HG03108 (cell line): ENCODE measurements around the gene PHLDB2.

Experiments used
- ATAC-seq: cut with Tn5 transposase; IDR thresholded peaks from one replicate; pipeline ENCODE4 v1.9.1; 2021; ENCODE audit warnings: moderate library complexity; ENCODE audit not compliant: unreplicated experiment

Gene PHLDB2

DNA sequence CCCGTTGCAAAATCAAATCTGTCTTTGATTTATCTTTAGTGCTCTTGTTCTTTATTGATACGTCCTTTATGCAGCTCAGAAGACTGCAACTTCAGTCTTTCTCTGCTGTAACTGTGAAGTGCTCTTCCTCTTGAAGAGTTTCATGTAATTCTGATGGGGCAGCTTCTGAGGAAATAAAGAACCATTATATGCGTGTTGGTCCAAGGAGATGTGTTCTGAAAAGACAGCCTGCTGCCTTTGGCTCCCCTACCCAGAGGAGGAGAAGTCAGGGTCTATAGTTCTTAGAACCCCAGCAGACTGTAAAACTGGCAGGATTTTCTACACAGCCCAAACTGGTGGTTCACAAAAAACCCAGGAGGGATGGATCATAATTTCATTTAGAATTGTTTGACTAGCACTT, 97.4 kb downstream of the PHLDB2 start:
- no peak for ATAC-seq

DNA sequence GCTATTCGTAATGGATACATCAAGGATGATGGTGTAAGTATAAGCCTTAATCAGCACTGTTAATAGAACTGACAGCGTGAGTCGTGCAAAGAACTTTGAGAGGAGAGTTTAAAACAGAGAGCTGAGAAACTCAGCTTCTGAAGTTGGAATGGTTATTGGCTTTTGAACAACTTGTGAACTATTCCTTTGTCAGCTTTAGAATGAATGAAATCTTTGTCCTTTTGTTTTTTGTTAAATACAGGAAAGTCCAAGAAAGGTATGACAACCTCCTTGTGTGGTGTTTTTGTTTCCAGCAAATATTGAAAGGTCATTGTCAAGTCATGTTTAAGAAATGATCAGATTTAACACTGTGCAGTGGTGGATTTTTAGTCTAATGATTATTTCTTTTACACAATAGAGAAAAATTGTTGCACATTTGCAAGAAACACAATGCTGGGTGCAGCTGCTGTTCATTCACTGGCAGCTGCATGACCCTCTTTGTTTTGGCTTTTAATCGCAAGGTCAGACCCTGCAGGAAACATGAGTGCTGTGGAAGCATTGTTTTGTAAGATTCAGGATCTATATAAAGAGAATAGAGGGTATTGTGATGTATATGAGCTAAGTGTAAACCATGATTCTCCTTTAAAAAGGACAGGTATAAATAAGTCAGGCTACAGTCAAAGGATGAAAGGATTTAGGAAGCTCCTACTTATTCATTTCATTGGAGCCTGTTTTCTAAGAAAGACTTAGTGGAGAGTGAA, 98.1 kb downstream of the PHLDB2 start:
- ATAC-seq, result no peak

DNA sequence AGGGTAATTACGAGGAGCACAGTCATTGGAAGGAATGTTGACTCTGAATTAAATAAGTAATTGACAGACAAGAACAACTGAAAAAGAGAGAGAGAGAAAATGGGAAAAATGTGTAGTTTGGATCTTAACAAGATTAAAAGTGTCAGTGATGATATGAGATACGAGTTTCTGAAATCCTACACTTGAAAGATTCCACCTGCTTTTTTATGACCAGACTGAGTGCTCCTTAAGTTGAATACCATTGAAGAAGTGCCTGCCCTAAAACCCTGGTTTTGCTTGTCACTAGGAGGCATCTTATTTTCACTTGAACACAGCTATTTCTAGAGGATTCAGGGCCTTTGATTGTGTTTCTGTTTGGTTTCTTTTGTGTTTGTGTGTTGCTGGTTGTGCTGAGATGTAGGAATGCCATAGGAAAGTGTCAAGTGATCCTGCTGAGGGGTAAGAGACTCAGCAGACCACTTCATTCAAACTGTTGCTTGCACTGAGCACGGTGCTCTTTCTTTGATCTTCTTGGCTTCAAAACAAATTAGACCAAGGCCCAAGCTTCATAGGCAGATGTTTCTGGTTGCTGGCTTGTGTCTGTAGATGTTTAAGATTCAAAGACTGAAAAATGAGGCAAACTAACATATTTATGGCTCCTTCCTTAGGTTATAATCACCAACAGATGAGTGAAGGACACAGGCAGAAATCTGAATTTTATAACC, 102.5 kb downstream of the PHLDB2 start:
- no peak for ATAC-seq

DNA sequence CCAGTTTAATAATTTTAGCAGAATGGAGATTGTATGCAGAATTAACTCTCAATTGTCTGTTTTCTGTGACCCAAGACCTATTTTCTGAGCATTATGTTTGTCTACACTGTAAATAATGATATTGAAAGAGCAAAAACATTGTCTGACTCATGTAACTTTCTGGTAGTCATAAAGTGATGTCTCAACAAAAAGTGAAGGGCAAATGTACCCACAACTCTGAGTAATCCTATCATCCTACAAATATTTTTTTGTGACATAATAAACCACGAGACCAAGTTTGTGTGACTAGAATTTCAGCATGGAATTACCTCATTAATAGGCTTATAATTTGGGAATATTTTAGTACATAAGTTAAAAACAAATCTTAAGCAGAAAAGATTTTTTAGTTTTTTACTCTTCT, 104.4 kb downstream of the PHLDB2 start:
- no peak for ATAC-seq

DNA sequence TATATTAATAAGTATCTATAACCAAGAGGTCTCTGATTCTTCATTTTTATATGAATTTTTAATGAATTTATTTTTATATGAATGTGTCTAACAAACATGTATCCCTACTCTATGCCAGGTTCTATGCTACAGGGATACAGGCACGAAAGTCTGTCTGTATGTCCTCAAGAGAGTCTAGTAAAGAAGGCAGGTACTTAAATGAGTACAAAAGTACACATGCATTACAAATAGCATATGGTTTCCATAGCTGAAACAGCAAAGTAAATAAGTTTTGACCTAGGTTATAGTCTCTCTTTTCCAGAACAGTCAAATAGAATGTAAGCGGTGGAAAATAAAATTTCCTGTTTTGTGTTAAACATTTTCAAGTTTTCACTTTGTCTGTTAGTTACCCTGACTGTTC, 106.4 kb downstream of the PHLDB2 start:
- ATAC-seq, result no peak

DNA sequence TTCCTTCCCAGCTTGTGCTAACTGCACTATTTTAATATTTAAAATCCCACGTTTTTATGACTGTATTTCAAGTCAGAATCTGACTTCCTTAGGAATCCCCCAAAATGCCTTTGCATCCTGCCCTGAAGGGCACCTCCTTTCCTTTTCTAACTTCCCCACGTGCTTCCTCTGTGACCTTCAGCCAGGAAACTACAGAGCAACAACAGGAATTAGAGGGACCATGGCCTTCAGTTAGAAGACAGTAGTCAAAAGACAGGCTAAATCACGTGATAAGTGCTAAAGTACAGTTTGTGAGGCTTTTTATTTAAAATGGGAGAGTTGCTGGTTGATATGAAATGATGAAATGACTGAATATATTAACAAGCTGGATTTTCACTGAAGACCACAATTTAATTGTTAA, 108.0 kb downstream of the PHLDB2 start:
- no peak for ATAC-seq

DNA sequence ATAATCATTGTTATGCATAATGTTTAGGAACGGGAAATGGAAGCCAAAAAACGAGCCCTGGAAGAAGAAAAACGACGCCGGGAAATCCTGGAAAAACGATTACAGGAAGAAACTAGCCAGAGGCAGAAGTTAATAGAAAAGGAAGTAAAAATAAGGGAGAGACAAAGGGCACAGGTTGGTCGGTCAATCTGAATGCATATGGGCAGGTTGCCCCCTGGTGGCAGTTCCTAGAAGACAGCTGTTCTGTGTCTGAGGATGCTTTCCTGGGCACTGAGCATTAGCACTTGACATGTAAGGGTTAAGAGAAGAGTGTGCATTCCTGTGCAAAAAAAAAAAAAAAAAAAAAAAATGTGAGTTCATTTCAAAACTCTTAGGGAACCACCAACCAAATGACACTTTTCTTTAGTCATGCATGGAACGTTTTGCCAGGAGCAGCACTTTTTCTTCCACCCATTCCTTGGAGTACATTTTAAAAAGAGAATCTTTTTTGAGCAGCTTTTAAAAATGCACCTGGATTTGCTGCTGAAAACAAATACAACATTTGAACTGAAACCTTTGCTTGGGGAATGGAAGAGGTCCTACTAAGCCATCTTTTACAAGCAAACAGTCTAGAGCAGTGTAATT, 108.7 kb downstream of the PHLDB2 start:
- ATAC-seq, result peak; percentile 81

DNA sequence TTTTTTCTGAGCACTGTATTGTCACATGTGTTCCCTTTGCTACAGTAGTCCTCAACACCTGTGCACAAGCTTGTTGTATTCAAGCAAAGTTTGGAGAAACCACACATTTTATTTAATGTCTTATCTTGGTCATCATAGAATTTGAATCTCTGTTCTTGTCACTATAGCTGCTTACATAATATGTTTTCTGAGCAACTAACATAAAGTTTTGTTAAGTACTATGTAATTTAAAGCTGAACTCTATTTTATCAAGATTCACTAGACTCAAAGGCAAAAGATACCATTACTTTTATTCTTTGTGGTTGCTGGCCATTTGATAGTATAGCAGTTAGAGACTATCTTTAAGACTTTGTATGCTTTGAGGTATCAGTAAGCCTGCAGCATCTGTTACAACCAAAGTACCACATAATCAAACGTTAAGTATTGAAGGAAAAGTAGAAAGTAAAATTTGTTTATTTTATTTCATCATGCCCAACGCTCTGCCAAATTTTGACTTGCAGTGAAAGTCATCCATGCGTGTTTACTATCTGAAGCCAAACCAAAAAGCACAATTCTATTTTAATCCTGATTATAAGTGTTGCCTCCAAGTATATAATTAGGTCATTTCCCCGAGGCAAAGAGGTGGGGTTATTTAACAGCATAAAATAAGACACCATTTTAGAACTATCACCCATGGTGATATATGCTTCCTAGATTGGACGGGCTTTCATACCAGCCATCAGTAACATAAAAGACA, 109.4 kb downstream of the PHLDB2 start:
- ATAC-seq, result no peak

DNA sequence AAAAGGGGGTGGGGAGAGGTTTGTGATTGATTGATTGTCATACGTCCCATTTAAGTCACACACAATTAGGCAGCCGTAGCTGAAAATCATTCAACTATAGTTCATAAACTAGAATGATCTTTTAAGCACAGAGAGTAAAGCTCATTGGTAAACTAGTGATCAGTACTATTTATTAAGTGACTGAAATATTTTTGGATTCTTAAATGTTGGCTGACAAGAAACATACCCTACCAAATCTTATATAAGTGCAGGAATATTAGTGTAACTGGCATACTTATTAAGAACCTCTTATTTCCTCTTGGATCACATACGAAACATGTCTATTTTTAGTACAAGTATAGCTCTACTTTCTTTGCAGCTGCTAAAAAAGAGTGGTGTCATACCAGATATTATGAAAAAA, 111.3 kb downstream of the PHLDB2 start:
- ATAC-seq, result no peak

DNA sequence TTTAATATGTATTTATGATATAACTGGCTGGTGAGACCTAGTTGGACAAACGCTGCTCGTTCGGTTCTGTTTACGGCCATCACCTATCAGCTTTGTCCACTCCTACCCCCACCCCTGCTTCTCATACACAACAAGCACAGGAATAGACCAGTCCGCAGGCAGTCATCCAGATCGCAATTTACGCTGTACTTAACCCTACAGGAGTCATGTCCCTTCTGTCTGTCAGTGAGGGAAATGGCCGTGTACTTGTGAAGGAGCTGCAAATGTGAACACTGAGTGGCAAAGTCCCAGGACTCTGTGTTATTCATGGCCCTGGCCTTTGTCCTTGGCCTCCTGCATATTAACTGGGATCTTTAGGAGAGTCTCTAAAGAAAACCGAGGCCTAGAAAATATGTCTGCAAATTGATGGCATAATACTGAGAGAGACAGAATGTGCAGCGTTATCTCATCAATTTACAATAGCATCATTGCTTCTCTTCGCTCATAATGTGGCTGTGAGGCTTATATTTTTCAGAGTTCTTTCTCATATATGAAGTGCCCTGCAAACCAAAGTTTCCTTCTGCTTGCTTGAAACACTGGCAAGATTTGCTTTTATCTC, 112.6 kb downstream of the PHLDB2 start:
- ATAC-seq, result no peak

DNA sequence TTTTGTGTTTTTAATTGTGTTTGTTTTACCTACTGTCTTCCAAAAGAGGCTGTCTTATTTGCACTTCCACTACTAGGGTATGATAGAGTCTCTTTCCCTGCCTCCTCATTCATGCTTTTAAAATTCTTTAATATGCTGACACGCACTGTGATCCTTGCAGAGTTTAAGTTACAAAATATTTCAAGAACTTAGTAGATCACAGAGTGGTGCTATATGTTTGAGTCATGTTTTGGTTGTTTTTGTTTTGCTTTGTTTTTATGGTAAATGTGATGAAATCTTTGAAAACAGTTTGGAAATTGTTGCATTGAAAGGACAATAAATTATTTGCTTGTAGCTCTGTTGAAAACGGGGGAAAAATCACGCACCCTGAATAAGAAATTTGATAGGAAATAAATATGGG, 113.8 kb downstream of the PHLDB2 start:
- no peak for ATAC-seq

DNA sequence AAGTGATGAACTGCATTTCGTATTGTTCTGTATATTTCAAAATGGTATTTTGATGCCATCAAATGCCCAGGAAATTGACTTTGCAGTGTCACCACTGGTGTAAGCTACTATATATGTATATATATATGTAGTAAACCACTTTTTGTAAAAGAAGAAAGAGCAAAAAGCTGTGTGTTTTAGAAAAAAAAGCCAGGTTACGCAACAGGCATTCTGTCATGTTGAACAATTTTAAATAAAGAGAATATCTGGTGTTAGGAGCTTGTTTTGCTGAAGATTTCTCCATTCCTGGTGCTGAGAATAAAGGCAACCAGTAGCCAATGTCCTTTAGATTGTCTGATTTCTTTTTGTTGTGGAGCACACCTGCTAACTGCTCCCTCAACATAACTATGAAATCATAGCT, 116.1 kb downstream of the PHLDB2 start:
- no peak for ATAC-seq

DNA sequence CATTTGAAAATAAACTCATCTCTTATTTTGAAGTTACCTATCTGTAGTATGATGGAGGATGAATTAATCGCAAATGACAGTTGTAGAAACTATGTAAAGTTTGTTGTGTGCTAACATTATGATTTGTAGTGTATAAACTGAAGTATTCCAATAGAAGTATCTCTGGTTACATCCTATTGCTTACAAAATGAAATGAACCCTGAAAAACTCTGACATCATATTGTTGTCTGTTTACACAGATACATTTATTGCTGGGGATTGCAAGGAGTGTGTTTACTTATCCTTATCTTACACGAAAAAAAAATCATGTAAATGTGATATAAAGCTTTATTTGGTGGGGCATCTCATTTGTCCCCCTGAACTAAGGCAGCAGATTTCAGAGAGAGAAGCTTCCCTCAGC, 117.2 kb downstream of the PHLDB2 start:
- no peak for ATAC-seq

DNA sequence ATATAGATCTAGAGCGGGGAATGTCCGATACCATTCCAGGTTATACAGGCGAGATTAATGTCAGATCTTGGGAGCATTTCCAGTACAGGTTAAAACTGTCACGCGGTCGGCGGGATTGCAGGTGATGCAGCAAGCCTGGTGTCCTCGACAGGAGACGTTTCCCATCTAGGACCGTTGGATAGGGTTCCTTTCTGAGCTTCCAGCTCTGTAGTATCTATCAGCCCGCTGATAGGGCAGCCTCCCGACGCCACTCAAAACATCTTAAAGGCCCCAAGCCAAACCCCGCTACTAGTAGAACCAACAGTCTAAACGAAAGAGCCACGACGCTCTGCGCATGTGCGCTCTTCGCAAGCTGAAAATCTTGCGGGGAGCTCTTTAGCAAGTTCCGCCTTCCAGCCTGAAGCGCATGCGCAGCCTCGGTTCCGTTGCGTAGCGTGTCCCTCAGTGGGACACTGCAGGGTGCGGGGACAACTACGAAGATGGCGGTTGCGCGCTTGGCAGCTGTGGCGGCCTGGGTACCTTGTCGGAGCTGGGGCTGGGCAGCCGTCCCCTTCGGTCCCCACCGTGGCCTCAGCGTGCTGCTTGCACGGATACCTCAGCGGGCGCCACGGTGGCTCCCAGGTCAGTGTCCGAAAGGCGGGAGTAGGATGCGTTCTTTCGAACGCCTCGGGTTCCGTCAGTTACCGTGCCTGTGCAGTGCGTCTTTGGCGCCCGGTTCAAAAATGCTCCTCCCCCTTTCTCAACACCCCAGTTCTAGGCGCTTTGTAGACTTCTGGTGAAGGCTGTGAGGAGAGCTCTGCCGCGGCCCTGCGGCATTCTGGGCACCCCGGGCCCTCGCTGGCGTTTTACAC, 119.7 kb downstream of the PHLDB2 start, which contains the start of gene ABHD10:
Gene ABHD10 (plus strand): TSS at position 444 of the 851 bp plus-strand sequence. CDS start 36 bp downstream, at position 480.
- peak; percentile 94 for ATAC-seq

DNA sequence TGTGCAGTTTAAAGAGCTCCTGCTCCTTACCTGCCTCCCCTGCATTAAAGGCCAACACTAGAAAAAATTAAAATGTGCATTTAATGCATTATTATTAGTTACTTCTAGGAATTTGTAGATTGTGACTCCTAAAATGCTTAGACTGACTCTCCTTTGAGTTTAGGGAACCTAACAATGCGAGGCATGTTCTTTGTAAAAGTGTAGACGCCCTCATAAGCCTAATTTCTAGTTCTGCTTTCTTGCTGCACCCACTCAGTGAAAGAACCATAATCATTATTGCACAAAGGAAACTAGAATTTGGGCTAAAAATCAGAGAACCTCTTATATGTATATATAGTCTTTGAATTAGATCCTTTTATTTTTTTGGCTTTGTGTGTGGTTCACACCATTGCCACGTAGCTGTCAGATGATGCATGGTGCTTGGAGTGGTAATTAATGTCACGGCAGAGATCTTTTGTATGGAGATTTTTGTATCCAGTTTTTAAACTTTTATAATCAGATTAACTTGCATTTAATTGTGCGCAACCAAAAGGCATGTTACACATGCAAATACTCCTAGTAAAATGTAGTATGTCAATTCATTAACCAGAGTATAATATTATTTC, 120.5 kb downstream of the PHLDB2 start:
- ATAC-seq, result peak; percentile 30

DNA sequence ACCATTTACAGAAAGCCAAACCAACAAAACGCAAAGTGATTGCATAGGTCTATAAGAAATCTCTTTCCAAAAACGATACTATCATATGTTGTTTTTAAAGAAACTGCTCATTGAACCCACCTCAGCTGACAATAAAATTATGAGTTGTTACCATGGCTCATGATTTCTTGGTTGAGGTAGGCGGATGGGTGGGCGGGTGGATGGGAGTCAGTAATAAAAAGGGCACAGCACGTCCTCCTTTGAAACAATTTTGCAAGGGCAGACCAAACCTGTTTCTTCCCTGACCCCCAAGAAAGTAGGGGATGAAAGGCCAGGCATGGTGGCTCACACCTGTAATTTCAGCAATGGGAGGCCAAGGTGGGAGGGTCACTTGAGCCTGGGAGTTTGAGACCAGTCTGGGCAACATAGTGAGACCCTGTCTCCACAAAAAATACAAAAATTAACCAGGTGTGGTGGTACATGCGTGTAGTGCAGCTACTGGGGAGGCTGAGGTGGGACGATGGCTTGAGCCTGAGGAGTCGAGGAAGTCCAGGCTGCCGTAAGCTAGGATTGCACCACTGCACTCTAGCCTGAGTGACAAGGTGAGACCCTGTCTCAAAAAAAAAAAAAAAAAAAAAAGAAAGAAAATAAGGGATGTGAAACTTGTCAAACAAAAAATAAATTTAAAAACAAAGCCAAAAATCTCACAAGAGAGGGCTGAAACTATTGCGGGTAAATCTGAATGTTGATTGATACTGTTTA, 121.8 kb downstream of the PHLDB2 start:
- no peak for ATAC-seq

DNA sequence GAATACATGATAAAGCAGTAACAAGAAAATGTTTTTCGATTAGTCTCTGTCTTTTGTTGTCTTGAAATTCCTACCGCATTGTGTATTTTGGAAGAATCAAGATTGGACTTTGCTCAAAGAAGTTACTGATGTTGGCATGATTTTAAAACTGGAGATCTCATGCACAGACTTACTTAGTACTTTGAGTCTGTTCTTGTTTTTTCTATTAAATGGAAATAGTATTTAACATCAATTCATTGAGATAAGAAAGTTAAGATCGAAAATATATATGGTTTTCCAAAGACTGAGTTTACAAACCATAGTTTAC, 122.3 kb downstream of the PHLDB2 start:
- ATAC-seq, result no peak

DNA sequence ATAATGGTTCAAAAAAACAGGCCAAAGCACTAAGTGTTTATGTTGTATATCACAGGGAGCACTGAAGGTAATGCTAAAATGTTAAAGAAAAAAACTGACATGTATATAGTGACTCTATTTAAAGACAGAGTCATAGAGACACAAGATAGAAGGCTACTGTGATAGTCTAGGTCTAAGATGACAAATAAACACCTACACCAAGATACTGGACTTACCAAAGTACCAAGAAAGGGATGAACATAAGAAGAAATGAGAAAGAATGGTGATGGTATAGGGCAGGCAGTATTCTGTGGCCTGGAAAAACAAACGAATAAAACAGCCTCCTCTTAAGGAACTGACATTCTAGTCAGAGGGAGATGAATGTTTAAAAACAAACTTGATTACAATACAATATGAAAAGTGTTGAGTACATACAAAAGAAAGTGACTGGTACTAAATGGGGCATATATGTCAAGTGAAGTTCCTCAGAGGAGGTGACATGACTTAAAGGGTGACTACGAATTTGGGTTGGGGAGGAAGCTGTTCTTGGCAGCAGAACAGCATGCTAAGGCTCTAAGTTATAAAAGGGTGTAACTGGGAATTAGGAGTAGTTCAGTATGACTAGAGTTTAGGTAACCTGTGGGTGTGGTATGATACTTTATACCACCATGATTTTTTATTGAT, 125.7 kb downstream of the PHLDB2 start:
- ATAC-seq, result no peak

DNA sequence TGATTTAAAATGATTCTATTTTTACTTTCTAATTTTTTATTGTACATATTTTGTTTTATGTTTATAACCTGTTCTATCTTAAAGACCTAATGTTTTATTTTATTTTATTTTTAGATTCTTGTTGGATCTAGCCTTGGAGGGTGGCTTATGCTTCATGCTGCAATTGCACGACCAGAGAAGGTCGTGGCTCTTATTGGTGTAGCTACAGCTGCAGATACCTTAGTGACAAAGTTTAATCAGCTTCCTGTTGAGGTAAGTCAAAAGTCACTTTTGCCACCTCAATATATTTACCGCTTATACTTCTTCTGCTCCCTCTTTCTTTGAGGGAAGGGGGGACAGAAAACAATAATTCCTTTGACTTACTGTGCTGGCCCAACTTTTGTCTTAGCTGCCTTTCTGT, 127.7 kb downstream of the PHLDB2 start:
- no peak for ATAC-seq
